GM21423 (cell line): ENCODE results near the gene UGT1A8.
"Not testable (repeated sequence)": the region's sequence is repeated elsewhere in the genome, so short reads cannot be mapped to it uniquely, and the experiment has no call there.

Source experiments
- ATAC-seq: cut with Tn5 transposase; IDR thresholded peaks from one replicate; pipeline ENCODE4 v1.9.1; 2021; ENCODE audit warnings: mild to moderate bottlenecking, moderate library complexity; ENCODE audit not compliant: unreplicated experiment

The UGT1A8 gene

DNA sequence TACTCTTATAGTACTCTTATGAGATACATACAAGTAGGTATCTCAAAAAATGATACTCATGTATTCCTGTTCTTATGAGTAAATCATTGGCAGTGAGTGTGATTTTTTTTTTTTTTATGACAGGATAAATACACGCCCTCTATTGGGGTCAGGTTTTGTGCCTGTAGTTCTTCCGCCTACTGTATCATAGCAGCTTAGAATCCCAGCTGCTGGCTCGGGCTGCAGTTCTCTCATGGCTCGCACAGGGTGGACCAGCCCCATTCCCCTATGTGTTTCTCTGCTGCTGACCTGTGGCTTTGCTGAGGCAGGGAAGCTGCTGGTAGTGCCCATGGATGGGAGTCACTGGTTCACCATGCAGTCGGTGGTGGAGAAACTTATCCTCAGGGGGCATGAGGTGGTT, at the start of gene UGT1A8:
TSS of gene UGT1A8 (plus strand) at position 158 of the 400 bp plus-strand sequence. CDS start at position 233, 75 bp downstream.
- ATAC-seq: not testable (repeated sequence)

DNA sequence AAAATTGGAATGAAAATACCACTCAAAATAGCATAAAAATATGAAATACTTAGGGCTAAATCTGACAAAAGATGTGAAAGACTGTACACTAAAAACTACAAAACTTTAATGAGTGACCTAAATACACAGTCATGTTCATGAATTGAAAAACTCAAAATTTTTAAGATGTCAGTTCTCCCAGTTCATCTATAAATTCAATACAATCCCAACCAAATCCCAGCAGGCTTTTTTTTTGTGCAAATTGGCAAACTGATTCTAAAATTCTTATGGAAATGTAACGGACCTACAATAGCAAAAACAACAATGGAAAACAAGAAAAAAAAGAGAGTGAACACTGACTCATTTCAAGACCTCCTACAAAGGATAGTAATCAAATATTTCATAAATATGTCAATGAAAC, 46.4 kb upstream of the UGT1A8 start:
- ATAC-seq: no peak

DNA sequence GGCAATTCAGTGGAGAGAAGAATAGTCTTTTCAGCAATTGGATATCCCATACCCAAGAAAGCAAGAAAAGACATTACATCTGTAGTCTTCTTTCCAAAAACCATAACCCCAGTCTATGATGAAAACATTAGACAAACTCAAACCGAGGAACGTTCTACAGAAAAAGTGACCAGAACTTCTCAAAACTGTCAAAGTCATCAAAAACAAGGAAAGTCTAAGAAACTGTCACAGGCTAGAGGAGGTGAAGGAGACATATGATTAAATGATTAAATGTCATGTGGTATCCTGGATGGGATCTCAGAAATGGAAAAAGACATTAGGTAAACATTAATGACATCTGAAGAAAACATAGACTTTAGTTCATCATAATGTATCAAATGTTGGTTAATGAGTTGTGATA, 46.0 kb upstream of the UGT1A8 start:
- no peak for ATAC-seq

DNA sequence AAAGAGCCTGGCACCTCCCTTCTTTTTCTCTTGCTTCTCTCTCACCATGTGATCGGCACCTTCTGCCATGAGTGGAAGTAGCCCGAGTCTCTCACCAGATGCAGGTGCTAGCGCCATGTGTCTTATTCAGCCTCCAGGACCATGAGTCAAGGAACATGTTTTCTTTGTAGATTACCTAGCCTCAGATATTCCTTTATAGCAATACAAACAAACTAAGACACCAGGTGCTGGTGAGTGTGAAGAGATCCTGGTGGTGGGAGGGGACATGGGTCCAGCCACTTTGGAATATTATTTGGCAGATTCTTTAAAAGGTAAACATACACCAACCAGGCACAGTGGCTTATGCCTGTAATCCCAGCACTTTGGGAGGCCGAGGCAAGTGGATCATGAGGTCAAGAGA, 45.0 kb upstream of the UGT1A8 start:
- no peak for ATAC-seq

DNA sequence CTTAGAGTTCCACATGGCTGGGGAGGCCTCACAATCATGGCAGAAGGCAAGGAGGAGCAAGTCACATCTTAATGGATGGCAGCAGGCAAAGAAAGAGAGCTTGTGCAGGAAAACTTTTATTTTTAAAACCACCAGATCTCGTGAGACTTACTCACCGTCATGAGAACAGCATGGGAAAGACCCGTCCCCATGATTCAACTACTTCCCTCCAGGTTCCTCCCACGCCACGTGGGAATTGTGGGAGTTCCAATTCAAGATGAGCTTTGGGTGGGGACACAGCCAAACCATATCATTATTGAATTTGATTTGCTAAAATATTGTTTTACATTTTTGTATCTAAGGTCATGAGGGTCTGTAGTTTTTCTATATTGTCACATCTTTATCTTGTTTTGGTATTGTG, 40.1 kb upstream of the UGT1A8 start:
- ATAC-seq: not testable (repeated sequence)

DNA sequence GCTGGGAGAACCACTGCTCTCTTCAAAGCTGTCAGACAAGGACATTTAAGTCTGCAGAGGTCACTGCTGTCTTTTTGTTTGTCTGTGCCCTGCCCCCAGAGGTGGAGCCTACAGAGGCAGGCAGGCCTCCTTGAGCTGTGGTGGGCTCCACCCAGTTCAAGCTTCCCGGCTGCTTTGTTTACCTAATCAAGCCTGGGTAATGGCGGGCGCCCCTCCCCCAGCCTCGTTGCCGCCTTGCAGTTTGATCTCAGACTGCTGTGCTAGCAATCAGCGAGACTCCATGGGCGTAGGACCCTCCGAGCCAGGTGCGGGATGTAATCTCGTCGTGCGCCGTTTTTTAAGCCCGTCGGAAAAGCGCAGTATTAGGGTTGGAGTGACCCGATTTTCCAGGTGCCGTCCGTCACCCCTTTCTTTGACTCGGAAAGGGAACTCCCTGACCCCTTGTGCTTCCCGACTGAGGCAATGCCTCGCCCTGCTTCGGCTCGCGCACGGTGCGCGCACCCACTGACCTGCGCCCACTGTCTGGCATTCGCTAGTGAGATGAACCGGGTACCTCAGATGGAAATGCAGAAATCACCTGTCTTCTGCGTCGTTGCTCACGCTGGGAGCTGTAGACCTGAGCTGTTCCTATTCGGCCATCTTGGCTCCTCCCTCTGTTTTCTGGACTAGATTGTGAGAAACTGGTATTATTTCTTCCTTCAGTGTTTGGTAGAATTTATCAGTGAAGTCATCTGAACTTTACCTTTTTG, 34.0 kb upstream of the UGT1A8 start:
- not testable (repeated sequence) for ATAC-seq

DNA sequence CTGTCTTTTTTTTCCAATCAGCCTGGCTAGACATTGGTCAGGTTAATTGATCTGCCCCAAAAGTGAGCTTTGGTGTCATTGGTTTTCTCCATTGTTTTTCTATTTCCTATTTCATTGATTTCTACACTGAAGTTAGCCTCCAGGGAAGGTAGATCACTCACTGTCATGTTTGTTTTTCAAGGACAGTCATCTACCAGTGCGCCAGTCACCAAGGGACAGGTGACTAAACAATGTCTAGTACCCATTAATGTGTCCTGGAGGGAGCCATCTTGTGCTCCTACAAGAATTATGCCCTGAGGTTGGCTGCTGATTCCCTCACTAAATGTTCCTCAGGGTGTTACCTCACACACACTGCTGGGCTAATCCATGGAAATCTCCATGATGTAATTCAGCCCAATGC, 33.2 kb upstream of the UGT1A8 start:
- ATAC-seq: no peak

DNA sequence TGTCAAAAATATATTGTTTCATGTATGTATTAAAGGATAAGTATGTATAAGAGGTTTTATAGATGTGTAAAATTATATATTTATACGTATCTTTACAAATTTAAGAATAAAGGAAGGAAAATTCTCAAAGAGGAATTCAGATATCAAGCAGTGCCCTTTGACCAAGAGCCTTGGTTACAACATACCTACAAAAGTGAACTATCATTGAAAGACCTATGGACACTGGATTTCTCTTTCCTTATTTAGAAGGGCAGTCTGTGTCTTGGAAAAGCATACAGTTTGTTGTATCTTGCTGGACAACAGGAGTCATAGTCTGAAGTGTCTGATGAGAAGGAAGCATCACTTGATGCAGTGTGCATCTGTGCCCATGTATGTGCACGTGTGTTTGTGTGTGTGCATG, 29.0 kb upstream of the UGT1A8 start:
- ATAC-seq: no peak

DNA sequence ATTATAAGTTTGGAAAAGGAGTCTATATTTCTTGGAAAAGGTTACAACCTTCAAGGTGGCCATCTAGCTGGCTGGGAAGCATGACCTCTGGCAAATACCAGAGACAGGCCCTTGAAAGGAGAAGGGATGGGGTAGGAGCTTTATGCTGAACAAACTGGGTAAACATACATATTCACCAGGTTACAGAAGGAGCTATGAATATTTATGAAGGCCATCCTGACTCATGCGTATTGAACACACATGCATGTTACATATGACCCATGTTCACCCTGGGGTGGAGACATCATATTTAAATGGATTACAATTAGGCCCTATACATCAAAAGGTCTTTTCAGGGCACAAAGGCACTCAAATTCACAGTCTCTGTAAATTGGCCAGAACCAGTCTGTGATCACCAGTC, 24.7 kb upstream of the UGT1A8 start:
- ATAC-seq: peak; percentile 10

DNA sequence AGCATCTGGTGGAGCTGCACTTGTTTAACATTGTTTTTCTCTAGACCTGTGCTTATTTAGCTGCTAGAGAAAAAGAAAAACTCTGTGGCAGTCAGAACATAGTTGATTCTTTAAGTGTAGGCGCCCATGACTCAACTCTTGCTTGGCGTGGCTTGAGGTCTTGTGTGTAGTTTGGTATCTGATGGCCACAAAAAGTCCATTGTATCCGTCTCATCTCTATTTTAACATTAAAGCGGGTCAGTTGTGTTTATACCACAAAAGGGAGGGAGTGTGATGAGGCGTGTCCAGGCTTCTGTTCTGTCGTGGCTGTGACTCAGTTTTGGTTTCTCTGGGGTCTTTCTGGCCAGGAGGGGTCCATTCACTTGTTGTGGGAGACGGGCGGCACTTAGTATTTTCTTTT, 24.2 kb upstream of the UGT1A8 start:
- ATAC-seq: peak; percentile 64

DNA sequence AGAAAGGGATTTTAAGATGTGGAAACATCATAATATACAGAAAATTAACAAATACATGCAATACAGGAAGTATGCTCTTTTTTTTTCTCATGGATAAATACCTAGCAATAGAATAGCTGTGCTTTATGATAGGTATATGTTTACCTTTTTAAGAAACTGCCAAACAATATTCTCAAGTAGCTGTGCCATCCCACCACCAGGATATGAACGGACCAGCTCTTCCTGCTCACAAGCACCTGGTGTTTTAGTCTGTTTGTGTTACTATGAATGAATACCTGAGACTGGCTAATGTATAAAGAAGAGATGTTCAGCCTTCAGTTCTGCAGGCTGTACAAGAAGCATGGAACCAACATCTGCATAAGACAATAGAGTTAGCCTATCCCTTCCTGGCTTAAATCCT, 19.9 kb upstream of the UGT1A8 start:
- no peak for ATAC-seq

DNA sequence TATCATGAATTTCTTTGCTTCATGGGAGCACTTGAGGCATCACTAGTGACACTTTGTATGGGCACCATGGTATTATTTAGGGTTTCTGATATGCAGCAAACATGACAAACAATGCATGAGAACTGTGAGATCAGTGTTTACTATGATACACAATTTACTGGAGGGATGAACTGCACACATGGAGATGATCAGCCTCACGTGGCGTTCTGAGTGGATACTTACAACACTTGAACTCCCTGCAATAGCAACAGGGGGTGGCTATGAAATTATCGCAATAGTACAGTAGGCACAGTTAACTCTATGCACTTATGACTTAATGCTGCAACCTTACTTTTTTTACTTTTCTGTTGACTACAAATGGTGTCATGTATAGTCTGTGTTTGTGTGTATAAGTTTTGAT, 18.5 kb upstream of the UGT1A8 start:
- no peak for ATAC-seq

DNA sequence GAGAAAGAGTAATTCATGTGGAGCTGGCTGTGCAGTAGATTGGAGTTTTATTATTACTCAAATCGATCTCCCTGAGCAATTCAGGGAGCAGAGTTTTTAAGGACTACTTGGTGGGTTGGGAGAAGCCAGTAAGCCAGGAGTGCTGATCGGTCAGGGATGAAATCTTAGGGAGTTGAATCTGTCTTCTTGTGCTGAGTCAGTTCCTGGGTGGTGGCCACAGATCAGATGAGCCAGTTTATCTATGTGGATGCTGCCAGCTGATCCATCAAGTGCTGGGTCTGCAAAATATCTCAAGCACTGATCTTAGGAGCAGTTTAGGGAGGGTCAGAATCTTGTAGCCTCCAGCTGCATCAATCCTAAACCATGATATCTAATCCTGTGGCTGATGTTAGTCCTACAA, 17.0 kb upstream of the UGT1A8 start:
- ATAC-seq: no peak

DNA sequence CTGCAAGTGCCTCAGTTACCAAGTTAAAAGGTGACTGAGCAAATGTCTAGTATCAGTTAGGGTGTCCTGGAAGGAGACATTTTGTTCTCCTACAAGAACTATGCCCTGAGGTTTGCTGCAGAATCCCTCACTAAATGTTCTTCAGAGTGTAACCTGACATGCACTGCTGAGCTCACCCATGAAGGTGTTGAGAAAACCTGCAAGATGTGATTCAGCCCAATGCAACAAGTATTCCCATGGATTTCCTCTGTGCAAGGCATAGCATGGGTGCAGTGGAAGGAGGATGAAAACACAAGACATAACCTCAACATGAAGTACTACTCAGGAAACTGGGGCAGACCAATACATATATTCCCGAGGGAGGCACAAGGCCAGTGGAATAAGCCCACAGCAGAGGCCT, 15.4 kb upstream of the UGT1A8 start:
- no peak for ATAC-seq

DNA sequence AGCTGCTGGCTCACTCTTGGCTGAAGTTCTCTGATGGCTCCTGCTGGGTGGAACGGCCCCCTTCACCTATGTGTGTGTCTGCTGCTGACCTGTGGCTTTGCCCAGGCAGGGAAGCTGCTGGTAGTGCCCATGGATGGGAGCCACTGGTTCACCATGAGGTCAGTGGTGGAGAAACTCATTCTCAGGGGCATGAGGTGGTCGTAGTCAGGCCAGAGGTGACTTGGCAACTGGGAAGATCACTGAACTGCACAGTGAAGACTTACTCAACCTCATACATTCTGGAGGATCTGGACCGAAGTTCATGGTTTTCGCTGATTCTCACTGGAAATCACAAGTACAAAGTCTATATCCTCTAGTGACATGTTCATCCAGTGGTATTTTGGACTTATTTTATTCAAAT, 13.9 kb upstream of the UGT1A8 start:
- no peak for ATAC-seq

DNA sequence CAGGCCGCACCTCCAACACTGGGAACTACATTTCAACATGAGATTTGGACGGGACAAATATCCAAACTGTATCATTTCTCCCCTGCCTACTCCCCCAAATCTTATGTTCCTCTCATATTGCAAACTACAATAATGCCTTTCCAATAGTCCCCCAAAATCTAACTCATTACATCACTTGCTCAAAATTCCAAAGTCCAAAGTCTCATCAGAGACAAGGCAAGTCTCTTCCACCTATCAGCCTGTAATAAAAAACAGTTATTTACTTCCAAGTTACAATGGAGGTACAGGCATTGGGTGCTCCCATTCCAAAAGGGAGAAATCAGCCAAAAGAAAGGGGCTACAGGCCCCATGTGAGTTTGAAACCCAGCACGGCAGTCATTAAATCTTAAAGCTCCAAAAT, 12.6 kb upstream of the UGT1A8 start:
- no peak for ATAC-seq

DNA sequence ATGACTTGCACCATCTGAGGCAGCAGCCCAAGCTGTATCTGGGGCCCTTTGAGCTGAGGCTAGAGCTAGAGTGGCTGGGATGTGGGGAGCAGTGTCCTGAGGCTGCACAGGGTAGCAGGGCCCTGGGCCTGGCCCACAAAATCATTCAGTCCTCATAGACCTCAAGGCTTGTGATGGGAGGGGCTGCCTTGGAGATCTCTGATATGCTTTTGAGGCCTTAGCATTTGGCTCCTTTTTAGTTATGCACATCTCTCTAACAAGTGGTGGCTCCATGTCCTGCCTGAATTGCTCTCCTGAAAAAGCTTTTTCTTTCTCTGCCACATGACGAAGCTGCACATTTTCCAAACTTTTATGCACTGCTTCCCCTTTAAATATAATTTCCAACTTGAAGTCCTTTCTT, 11.8 kb upstream of the UGT1A8 start:
- ATAC-seq: no peak

DNA sequence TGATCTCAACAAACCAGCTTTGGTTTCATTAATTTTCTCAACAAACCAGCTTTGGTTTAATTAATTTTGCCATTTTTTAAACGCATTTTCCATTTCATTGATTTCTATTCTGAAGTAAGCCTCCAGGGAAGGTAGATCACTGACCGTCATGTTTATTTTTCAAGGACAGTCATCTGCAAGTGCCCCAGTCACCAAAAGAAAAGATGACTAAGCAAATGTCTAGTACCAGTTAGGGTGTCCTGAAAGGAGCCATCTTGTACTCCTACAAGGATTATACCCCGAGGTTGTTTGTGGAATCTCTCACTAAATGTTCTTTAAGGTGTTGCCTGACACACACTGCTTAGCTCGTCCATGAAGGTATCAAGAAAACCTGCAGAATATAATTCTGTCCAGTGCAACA, 6.1 kb upstream of the UGT1A8 start:
- ATAC-seq: no peak

DNA sequence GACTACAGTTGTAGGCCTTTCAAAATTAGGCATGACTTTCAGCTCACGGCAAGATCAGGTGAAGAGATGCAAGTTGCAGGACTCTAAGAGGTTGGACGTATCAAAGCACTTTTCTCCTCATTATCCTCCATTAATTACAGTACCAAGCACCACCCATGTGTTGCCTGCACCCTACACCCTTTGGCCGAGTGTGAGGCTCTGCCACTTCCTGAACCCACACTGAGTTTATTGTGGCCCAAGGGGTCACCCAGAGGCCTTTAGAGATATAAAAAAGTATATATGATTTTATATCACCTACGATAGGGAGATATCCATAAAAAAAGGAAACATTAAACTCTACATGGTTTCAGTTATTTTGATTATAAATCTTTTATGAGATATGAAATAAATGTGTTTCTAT, 2.8 kb downstream of the UGT1A8 start:
- ATAC-seq: no peak

DNA sequence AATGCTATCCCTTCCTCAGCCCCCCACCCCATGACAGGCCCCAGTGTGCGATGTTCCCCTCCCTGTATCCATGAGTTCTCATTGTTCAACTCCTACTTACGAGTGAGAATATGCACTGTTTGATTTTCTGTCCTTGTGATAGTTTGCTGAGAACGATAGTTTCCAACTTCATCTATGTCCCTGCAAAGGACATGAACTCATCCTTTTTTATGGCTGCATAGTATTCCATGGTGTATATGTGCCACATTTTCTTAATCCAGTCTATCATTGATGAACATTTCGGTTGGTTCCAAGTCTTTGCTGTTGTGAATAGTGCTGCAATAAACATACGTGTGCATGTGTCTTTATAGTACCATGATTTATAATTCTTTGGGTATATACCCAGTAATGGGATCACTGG, 4.4 kb downstream of the UGT1A8 start:
- not testable (repeated sequence) for ATAC-seq

DNA sequence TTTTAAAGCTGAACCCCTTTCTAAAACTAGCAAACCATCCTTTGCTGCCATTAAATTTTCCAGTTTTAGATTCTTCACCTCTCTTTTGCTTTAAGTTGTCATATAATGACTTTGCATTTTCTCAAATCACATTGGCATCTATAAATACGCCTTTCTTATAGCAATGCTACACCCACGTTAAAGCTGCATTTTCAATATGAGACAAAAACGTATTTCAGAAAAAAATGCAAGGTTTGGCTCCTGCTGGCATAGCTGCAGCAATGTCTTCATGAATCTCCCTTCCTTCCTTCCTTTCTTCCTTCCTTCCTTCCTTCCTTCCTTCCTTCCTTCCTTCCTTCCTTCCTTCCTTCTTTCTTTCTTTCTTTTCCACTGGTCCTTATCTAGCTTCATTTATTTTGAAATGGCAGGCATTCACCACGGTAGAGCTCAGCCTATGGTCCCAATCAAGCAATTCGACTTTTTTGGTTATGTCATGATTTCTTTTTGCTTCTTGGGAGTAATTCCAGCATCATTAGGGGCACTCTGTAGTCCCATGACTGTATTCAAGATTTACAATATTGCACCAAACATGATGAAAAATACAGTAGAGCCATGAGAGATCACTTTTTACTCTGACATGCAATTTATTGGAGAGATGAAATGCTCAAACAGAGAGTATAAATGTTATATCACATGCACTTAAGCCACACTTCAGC, 10.0 kb downstream of the UGT1A8 start:
- no peak for ATAC-seq

DNA sequence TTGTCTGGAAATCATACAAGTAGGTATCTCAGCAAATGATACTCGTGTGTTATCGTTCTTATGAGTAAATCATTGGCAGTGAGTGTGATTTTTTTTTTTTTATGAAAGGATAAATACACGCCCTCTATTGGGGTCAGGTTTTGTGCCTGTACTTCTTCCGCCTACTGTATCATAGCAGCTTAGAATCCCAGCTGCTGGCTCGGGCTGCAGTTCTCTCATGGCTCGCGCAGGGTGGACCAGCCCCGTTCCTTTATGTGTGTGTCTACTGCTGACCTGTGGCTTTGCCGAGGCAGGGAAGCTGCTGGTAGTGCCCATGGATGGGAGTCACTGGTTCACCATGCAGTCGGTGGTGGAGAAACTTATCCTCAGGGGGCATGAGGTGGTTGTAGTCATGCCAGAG, 18.9 kb downstream of the UGT1A8 start, which contains the start of gene UGT1A10:
TSS of gene UGT1A10 (plus strand) at position 143 of the 400 bp plus-strand sequence. CDS start at position 218, 75 bp downstream.
- ATAC-seq: not testable (repeated sequence)
